K562 (cell line): Measurements from ENCODE around the gene SMU1. TPM values are rescaled to one million over a fixed set of nuclear protein-coding genes. Genes with fewer than 3 reads are reported as not detected.
A peak's percentile ranks its signal among the peaks of the same experiment; 100 is the strongest.

Source experiments
- ATAC-seq: fragments of 200-7000 bp; cut with Tn5 transposase; 3 replicates; pipeline ENCODE4 v1.9.1; 2020; ENCODE audit warnings: moderate library complexity
- BruUV-seq: library from RNA; stranded (reverse); fragments of 400-500 nt; replicated peaks from 2 replicates; lab custom pipeline; 2021; lab: Mats Ljungman, UMichigan
- CTCF ChIA-PET: fragments of 300-600 bp; formaldehyde crosslinking; extraction: SDS; loops from one replicate; lab custom pipeline; 2021; ENCODE audit warnings: low intra/inter-chr PET ratio; lab: Yijun Ruan, JAX
- POLR2A ChIA-PET: fragments of 300-600, 350-650 bp; sonication (Branson Sonifier 250); formaldehyde crosslinking; extraction: SDS; loops from one replicate; lab custom pipeline; 2021; ENCODE audit warnings: antibody characterized with exemption, inconsistent platforms; lab: Yijun Ruan, JAX
- DNase-seq, 4 experiments: peaks; one replicate each; pipeline versions ENCODE4 v3.0.0 to v3.0.0-alpha.2; 2011 to 2018; ENCODE audit warnings: low spot score in 3 of 4, mixed read lengths in 3 of 4; ENCODE audit errors: extremely low read depth in 1 of 4
- FAIRE-seq: peaks from 2 replicates; lab custom pipeline; 2011; peaks lifted over from hg19 to GRCh38; lab: Jason Lieb, UNC
- H2AFZ ChIP-seq: 2 replicates; pipeline ENCODE4 v1.6.0; 2011; ENCODE audit warnings: low read depth, low read length, control low read depth, inconsistent platforms
- H3K27ac ChIP-seq: fragments of 200-600 bp; 3 replicates; pipeline ENCODE4 v1.8.0; 2011; ENCODE audit warnings: low read depth, mild to moderate bottlenecking, control low read depth, inconsistent platforms, low read length, moderate library complexity, mixed read lengths; ENCODE audit errors: extremely low read depth
- H3K27me3 ChIP-seq, 2 experiments: fragments of 300-600 bp in 1 of 2; 2 replicates in 1 of 2; 3 replicates in 1 of 2; pipeline versions ENCODE4 v1.6.0 to v1.8.0; 2011; ENCODE audit warnings: inconsistent platforms in 2 of 2, low read length in 2 of 2, mild to moderate bottlenecking in 1 of 2, mixed read lengths in 1 of 2, moderate library complexity in 1 of 2; ENCODE audit not compliant: control insufficient read depth in 2 of 2, insufficient read depth in 2 of 2
- H3K36me3 ChIP-seq: fragments of 300-600 bp; 3 replicates; pipeline ENCODE4 v1.8.0; 2011; ENCODE audit warnings: mild to moderate bottlenecking, low read length, inconsistent platforms; ENCODE audit not compliant: control insufficient read depth, insufficient read depth
- H3K4me1 ChIP-seq, 2 experiments: fragments of 200-600 bp in 1 of 2; replicated peaks in 1 of 2; 2 replicates in 1 of 2; 3 replicates in 1 of 2; pipeline versions ENCODE4 v1.5.1 to v1.8.0; 2011; ENCODE audit warnings: inconsistent platforms in 2 of 2, low read length in 2 of 2, mild to moderate bottlenecking in 1 of 2, mixed read lengths in 1 of 2, moderate library complexity in 1 of 2; ENCODE audit not compliant: control insufficient read depth in 2 of 2, insufficient read depth in 2 of 2
- H3K4me2 ChIP-seq: 2 replicates; pipeline ENCODE4 v1.6.1; 2011; ENCODE audit warnings: low read length, control low read depth, inconsistent platforms, mixed read lengths; ENCODE audit not compliant: insufficient read depth
- H3K4me3 ChIP-seq: fragments of 200-600 bp; sonication (generic), shearing (Covaris generic); 2 replicates; pipeline ENCODE4 v1.5.1; 2016; ENCODE audit warnings: control low read depth, inconsistent platforms
- H3K79me2 ChIP-seq: fragments of 200-600 bp; 3 replicates; pipeline ENCODE4 v1.8.0; 2011; ENCODE audit warnings: low read length, inconsistent platforms; ENCODE audit not compliant: control insufficient read depth, insufficient read depth
- H3K9ac ChIP-seq, 2 experiments: 2 replicates each; pipeline versions ENCODE4 v1.6.0 to v1.6.1; 2011; ENCODE audit warnings: low read depth in 2 of 2, low read length in 2 of 2, control low read depth in 1 of 2, inconsistent platforms in 1 of 2, mild to moderate bottlenecking in 1 of 2, mixed read lengths in 1 of 2; ENCODE audit not compliant: insufficient read depth in 1 of 2
- H3K9me1 ChIP-seq: one replicate; pipeline ENCODE4 v1.6.0; 2011; ENCODE audit warnings: inconsistent platforms, mild to moderate bottlenecking, low read length, moderate library complexity; ENCODE audit not compliant: control insufficient read depth, insufficient read depth
- H3K9me3 ChIP-seq: replicated peaks from 2 replicates; pipeline ENCODE4 v1.5.1; 2011; ENCODE audit warnings: low read depth, low read length, inconsistent platforms; ENCODE audit not compliant: control insufficient read depth, insufficient read depth
- H4K20me1 ChIP-seq: replicated peaks from 2 replicates; pipeline ENCODE4 v1.6.1; 2011; ENCODE audit warnings: low read length, inconsistent platforms, mixed read lengths; ENCODE audit not compliant: control insufficient read depth, insufficient read depth
- ATF4 ChIP-seq: fragments of 450-650 bp; formaldehyde crosslinking; IDR thresholded peaks from 2 replicates; pipeline ENCODE4 v1.4.0; 2022; ENCODE audit warnings: mild to moderate bottlenecking, moderate library complexity
- ATF7 ChIP-seq: fragments of 450-650 bp; IDR thresholded peaks from 2 replicates; pipeline ENCODE4 v1.7.1; 2014; ENCODE audit warnings: mild to moderate bottlenecking, moderate library complexity
- E2F4 ChIP-seq: sonication (generic); formaldehyde crosslinking; IDR thresholded peaks from 2 replicates; pipeline ENCODE4 v1.8.0; 2022; ENCODE audit warnings: mild to moderate bottlenecking, low read depth, missing genetic modification reagents
- E2F5 ChIP-seq: sonication (generic); formaldehyde crosslinking; IDR thresholded peaks from 2 replicates; pipeline ENCODE4 v1.8.0; 2022; ENCODE audit warnings: mild to moderate bottlenecking, missing genetic modification reagents
- HBP1 ChIP-seq: fragments of 450-650 bp; formaldehyde crosslinking; IDR thresholded peaks from 2 replicates; pipeline ENCODE4 v1.4.0; 2022; ENCODE audit warnings: missing genetic modification characterization
- KAT2B ChIP-seq: IDR thresholded peaks from one replicate; pipeline ENCODE4 v1.6.1; 2012; ENCODE audit warnings: low read depth, mild to moderate bottlenecking, control low read depth, inconsistent platforms, low read length, moderate library complexity
- NBN ChIP-seq: fragments of 450-650 bp; IDR thresholded peaks from 2 replicates; pipeline ENCODE4 v1.6.1; 2016; ENCODE audit warnings: low read depth, mild to moderate bottlenecking
- NFATC3 ChIP-seq: fragments of 450-650 bp; IDR thresholded peaks from 2 replicates; pipeline ENCODE4 v1.6.1; 2017; ENCODE audit warnings: mild to moderate bottlenecking
- NFE2L1 ChIP-seq: fragments of 450-650 bp; IDR thresholded peaks from 2 replicates; pipeline ENCODE4 v1.6.1; 2016; ENCODE audit warnings: missing genetic modification characterization, low read depth, mild to moderate bottlenecking, missing compliant biosample characterization, moderate library complexity, borderline replicate concordance
- NR2C2 ChIP-seq, 2 experiments: fragments of 200-800 bp in 1 of 2; sonication (Bioruptor generic) in 1 of 2; sonication (generic) in 1 of 2; formaldehyde crosslinking in 1 of 2; IDR thresholded peaks; 2 replicates each; pipeline versions ENCODE4 v1.6.1 to v1.8.0; 2016 to 2022; ENCODE audit warnings: mild to moderate bottlenecking in 1 of 2, missing compliant biosample characterization in 1 of 2, missing genetic modification characterization in 1 of 2, missing genetic modification reagents in 1 of 2
- PRMT5 ChIP-seq: sonication (generic); formaldehyde crosslinking; IDR thresholded peaks from 2 replicates; pipeline ENCODE4 v1.5.0; 2020; ENCODE audit warnings: missing genetic modification reagents
- RAD51 ChIP-seq: fragments of 450-650 bp; IDR thresholded peaks from 2 replicates; pipeline ENCODE4 v1.7.1; 2016; ENCODE audit warnings: low read depth, mild to moderate bottlenecking, borderline replicate concordance
- SAFB2 ChIP-seq: fragments of 200-400 bp; formaldehyde crosslinking; IDR thresholded peaks from 2 replicates; pipeline ENCODE4 v1.6.1; 2018; ENCODE audit warnings: borderline replicate concordance, low read length, low read depth, moderate library complexity; ENCODE audit not compliant: severe bottlenecking
- SIN3B ChIP-seq: fragments of 450-650 bp; IDR thresholded peaks from 2 replicates; pipeline ENCODE4 v1.6.1; 2017; ENCODE audit warnings: low read depth, mild to moderate bottlenecking, moderate library complexity
- SIX5 ChIP-seq, 2 experiments: IDR thresholded peaks; 2 replicates each; pipeline ENCODE4 v1.6.1; 2011; ENCODE audit warnings: low read length in 2 of 2, borderline replicate concordance in 1 of 2, low read depth in 1 of 2, mild to moderate bottlenecking in 1 of 2, moderate library complexity in 1 of 2; ENCODE audit not compliant: insufficient read depth in 1 of 2
- ZNF282 ChIP-seq: sonication (generic); formaldehyde crosslinking; IDR thresholded peaks from 2 replicates; pipeline ENCODE4 v1.8.1; 2023; ENCODE audit warnings: missing genetic modification reagents
- ZNF79 ChIP-seq: fragments of 250-450 bp; sonication (Bioruptor Pico); IDR thresholded peaks from 2 replicates; pipeline ENCODE4 v1.4.0; 2020; ENCODE audit warnings: low read depth, mild to moderate bottlenecking, moderate library complexity
- WGBS: fragments of 100-300 bp; shearing (Covaris generic); methylation state at CpG from one replicate; pipeline ENCODE4 v1.1.6; 2016; ENCODE audit warnings: low coverage, mixed read lengths; ENCODE audit not compliant: insufficient coverage; ENCODE audit errors: missing lambda C conversion rate; 5-methylcytosine and 5-hydroxymethylcytosine counted together
- in situ Hi-C: fragments of 300-500 bp; cut with MboI; formaldehyde crosslinking; loops from 4 replicates; pipeline ENCODE4 v1.15.0; 2018; ENCODE audit warnings: inconsistent platforms, mixed read lengths
- intact Hi-C: fragments of 100-400 bp; cut with micrococcal nuclease; formaldehyde crosslinking; loops from 2 replicates; pipeline ENCODE4 v1.14.2; 2022
- polyA plus RNA-seq, 8 experiments: library from polyadenylated mRNA; depleted of rRNA in 4 of 8; stranded (reverse) in 5 of 8; unstranded in 3 of 8; fragments of >200 nt; fragmentation: Nextera tagmentation in 2 of 8; fragmentation: Illumina TruSeq in 1 of 8; extraction: Ambion mirVana in 2 of 8; extraction: Trizol in 1 of 8; gene quantifications; 2 replicates each; pipeline versions ENCODE4 v1.2.1 to v1.2.3, GENCODE V29; 2011 to 2014; ENCODE audit warnings: inconsistent platforms in 1 of 8, missing spikeins in 1 of 8
- total RNA-seq, 7 experiments: library from RNA; depleted of rRNA in 6 of 7; stranded (reverse); fragments of >200 nt in 6 of 7; fragmentation: Illumina TruSeq in 2 of 7; extraction: Trizol in 2 of 7; gene quantifications; 2 replicates each; pipeline versions ENCODE4 v1.2.1 to v1.2.3, GENCODE V29; 2011 to 2021; ENCODE audit warnings: low replicate concordance in 1 of 7

The SMU1 gene
- total and polyA plus RNA-seq, 9 of the 15 experiments (the other 6 are each of a cell fraction or from before 2014, with no cell fraction given): 13.2 to 33.4 (median 20.7) TPM

- H3K4me1 ChIP-seq: peaks cover 0 to 6% of the 10 kb centered on the region in 2 experiments; a peak in 3 of 5 replicates
- H3K9me3 ChIP-seq: no peaks in the 10 kb centered on the region
- CTCF ChIA-PET: interaction anchor here (0.6 to 5.1 kb wide), 4 partner anchors 98 to 308 kb away, joined by 3 to 42 read pairs (median 6); no protein-coding TSS in a partner anchor
- H3K36me3 ChIP-seq: no peaks in the 10 kb centered on the region
- WGBS: 2% methylated on average over 9 of the region's 9 CpGs
- DNase-seq (peak; percentile 47 to 83 (median 65)), ATAC-seq (peak; percentile 84), FAIRE-seq (peak; percentile 89)
- in situ Hi-C loops (loop anchor here (5.0 kb wide), 1 partner anchor 146 kb away; no protein-coding TSS in a partner anchor), intact Hi-C loops (loop anchor here (1.0 kb wide), 2 partner anchors 98 to 144 kb away; no protein-coding TSS in a partner anchor)
- peak overlapping the region; percentile 92 for H2AFZ ChIP-seq
- no peaks in the 10 kb centered on the region for H3K9me1 ChIP-seq
- H4K20me1 ChIP-seq: no peaks in the 10 kb centered on the region
- BruUV-seq: no TSS peak
- no peak overlapping the region; the same call in 2 of the 3 replicates for H3K27ac ChIP-seq
- no peaks in the 10 kb centered on the region for H3K27me3 ChIP-seq
- POLR2A ChIA-PET: no interaction called here
- peaks cover 3% of the 10 kb centered on the region for H3K79me2 ChIP-seq
- H3K4me2 ChIP-seq: peak overlapping the region; percentile 51
- H3K9ac ChIP-seq: peak overlapping the region in 1 of 2 experiments; percentile 38; a peak in 1 of 4 replicates
- no peak overlapping the region for H3K4me3 ChIP-seq
- TF ChIP-seq ATF7 (peak; percentile 25; the same call in 1 of the 2 replicates), ATF4 (CRISPR knock-in tag) (no peak), ZNF282 (CRISPR knock-in tag) (no peak), KAT2B (no peak), NFE2L1 (tag) (no peak), SIN3B (no peak), RAD51 (no peak), ZNF79 (no peak), E2F4 (CRISPR knock-in tag) (no peak), NBN (peak; percentile 40; the same call in 1 of the 2 replicates), NR2C2 (CRISPR knock-in tag; IDR thresholded peaks at IDR 0.05) (no peak), NR2C2 (tag; IDR thresholded peaks at IDR 0.05) (no peak), NFATC3 (no peak), SIX5 (IDR thresholded peaks at IDR 0.05; ENCODE audit: borderline replicate concordance in 1 of 2, insufficient read depth in 1 of 2, low read depth in 1 of 2, low read length in 2 of 2) (no peak), HBP1 (CRISPR knock-in tag) (no peak), SAFB2 (no peak), E2F5 (CRISPR knock-in tag) (no peak), PRMT5 (CRISPR knock-in tag) (no peak)
Measured at GRCh38 chr9:33081128-33081851, 4.8 kb upstream of the SMU1 start.
